Spleen (tissue), 7 donors: ENCODE measurements around the gene PDCD4.

Experiments used
- CTCF ChIP-seq, 11 experiments: fragments of 200-600 bp in 7 of 11; fragments of 450-650 bp in 4 of 11; sonication (generic) in 4 of 11; IDR thresholded peaks in 8 of 11; conservative IDR thresholded peaks in 3 of 11; 1 replicate in 7 of 11; 2 replicates in 4 of 11; pipeline versions ENCODE4 v1.4.0 to v1.8.0; 2016 to 2021; ENCODE audit warnings: antibody characterized with exemption in 11 of 11, inconsistent platforms in 4 of 11, mild to moderate bottlenecking in 1 of 11
- POLR2A ChIP-seq, 3 donors: fragments of 450-650 bp; IDR thresholded peaks; one replicate each; pipeline ENCODE4 v1.5.1; 2017; ENCODE audit warnings: antibody characterized with exemption in 3 of 3, mild to moderate bottlenecking in 1 of 3
- POLR2AphosphoS5 ChIP-seq, 3 donors: sonication (generic); formaldehyde crosslinking; IDR thresholded peaks; one replicate each; pipeline ENCODE4 v1.5.1; 2017; ENCODE audit warnings: antibody characterized with exemption in 3 of 3
- donor health status: DM: no; HTN: no; CAD: no; lungs with moderate emphysema.
- donor health status: DM: no; HTN: no; CAD: no.
- donor health status: DM: no; HTN: no; CAD: no.

GRCh38 chr10:110853921-110854605 lies 17.7 kb upstream of the PDCD4 start:
- TF ChIP-seq CTCF (IDR thresholded peaks at IDR 0.05 in 8 of 11, conservative IDR thresholded peaks at IDR 0.05 in 3 of 11) = no peak
- TF ChIP-seq POLR2AphosphoS5 (IDR thresholded peaks at IDR 0.05) = no peak
- no peak for TF ChIP-seq POLR2A (IDR thresholded peaks at IDR 0.05)
